Mammary epithelial cell (primary cell): Measurements from ENCODE around the gene SLIT3.

ENCODE experiments used
- CTCF ChIP-seq, 2 donors: IDR thresholded peaks in 1 of 2; conservative IDR thresholded peaks in 1 of 2; 2 replicates each; pipeline ENCODE4 v1.5.1; 2011 to 2012; ENCODE audit warnings: inconsistent platforms in 2 of 2, low read length in 2 of 2, mild to moderate bottlenecking in 2 of 2, control low read depth in 1 of 2, low read depth in 1 of 2; ENCODE audit not compliant: insufficient read depth in 1 of 2; ENCODE audit errors: extremely low read depth in 1 of 2
- EZH2 ChIP-seq: IDR thresholded peaks from 2 replicates; pipeline ENCODE4 v1.6.1; 2012; ENCODE audit warnings: low read length, inconsistent platforms, borderline replicate concordance

GRCh38 chr5:168978015-168978414 lies 322.9 kb downstream of the SLIT3 start:
- TF ChIP-seq CTCF (conservative IDR thresholded peaks at IDR 0.05 in 1 of 2, IDR thresholded peaks at IDR 0.05 in 1 of 2; ENCODE audit: extremely low read depth in 1 of 2, insufficient read depth in 1 of 2, low read depth in 1 of 2, low read length in 2 of 2) (no peak), EZH2 (no peak)
